Activated CD4-positive, alpha-beta memory T cell treated with anti-CD3 and anti-CD28 coated beads, Interleukin-2, amount 10 ng/mL, durations not matched to agents 7 days and 5 days (primary cell): Measurements from ENCODE around the gene CDC42BPA. TPM values are rescaled to one million over a fixed set of nuclear protein-coding genes. Genes with fewer than 3 reads are reported as not detected.

Source experiments
- CTCF ChIA-PET: fragments of 350-600 bp; sonication (Branson Sonifier 250); formaldehyde crosslinking; loops from one replicate; lab custom pipeline; 2021; ENCODE audit warnings: antibody characterized with exemption, inconsistent platforms; lab: Charles Lee
- POLR2A ChIA-PET: fragments of 350-600 bp; sonication (Branson Sonifier 250); formaldehyde crosslinking; loops from one replicate; lab custom pipeline; 2021; ENCODE audit warnings: antibody characterized with exemption; lab: Charles Lee
- DNase-seq: peaks from one replicate; pipeline ENCODE4 v3.0.0-alpha.2; 2020
- H3K27ac Mint-ChIP-seq: one replicate; pipeline ENCODE4 v1.8.0; 2021; ENCODE audit warnings: mild to moderate bottlenecking, mixed read lengths
- H3K27me3 Mint-ChIP-seq: one replicate; pipeline ENCODE4 v1.8.0; 2021; ENCODE audit warnings: mixed read lengths
- H3K36me3 Mint-ChIP-seq: one replicate; pipeline ENCODE4 v1.8.0; 2021; ENCODE audit warnings: low read depth, mixed read lengths
- H3K4me1 Mint-ChIP-seq: one replicate; pipeline ENCODE4 v1.8.0; 2021; ENCODE audit warnings: mixed read lengths
- H3K4me3 Mint-ChIP-seq: one replicate; pipeline ENCODE4 v1.8.0; 2021; ENCODE audit warnings: mild to moderate bottlenecking, mixed read lengths
- H3K9me3 Mint-ChIP-seq: one replicate; pipeline ENCODE4 v1.8.0; 2021; ENCODE audit warnings: mixed read lengths
- total RNA-seq, 2 experiments: library from RNA; stranded (reverse); gene quantifications; one replicate each; pipeline ENCODE4 v1.2.3, GENCODE V29; 2021

Gene CDC42BPA
- total RNA-seq, 2 experiments from 2014 or later, result 3.1 TPM

DNA sequence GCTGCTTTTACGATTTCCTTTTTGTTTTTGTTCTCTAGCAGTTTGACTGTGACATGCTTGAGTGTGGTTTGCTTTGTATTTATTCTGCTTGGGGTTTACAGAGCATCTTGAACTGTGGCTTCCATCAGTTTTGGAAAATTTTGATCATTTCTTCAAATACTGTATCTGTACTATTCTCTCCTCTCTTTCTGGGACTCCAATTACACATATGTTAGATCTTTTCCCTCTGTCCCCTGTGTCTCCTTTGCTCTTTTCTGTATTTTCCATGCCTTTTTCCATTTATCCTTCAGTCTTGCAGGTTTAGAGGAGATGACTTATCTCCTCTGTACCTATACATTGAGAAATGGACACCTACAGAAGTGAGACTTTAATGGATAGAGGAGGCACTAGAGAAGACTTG lies 346.5 kb downstream of the CDC42BPA start:
- Mint-ChIP-seq H3K4me1 (no peaks in the 10 kb centered on the region), H3K4me3 (no peak overlapping the region), H3K36me3 (peaks cover 13% of the 10 kb centered on the region), H3K27me3 (no peaks in the 10 kb centered on the region), H3K9me3 (peaks cover 7% of the 10 kb centered on the region), H3K27ac (no peak overlapping the region)
- CTCF ChIA-PET, result no interaction called here
- DNase-seq, result no peak
- POLR2A ChIA-PET, result no interaction called here

DNA sequence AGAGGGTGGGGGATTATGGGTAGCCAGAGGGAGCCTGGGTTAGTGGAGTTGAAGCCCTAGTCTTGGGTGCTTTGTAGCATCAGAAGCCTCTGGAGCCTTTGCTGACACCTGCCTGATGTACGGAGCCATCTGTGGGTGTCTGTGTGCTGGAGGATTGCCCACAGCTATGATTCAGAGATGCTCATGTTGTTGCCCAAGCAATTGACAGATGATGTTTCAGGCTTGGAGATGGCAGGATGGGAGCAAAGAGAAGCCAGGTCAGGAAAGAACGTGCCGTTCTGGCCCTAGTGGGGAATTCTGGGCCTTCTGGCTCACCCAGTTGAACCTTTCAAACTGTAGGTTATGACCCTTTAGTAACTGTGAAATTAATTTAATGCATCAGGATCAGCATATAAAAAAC lies 350.6 kb downstream of the CDC42BPA start:
- ChIA-PET POLR2A (no interaction called here), CTCF (no interaction called here)
- peaks cover 7% of the 10 kb centered on the region for H3K9me3 Mint-ChIP-seq
- H3K27me3 Mint-ChIP-seq, result no peaks in the 10 kb centered on the region
- no peak for DNase-seq
- no peak overlapping the region for H3K27ac Mint-ChIP-seq
- H3K4me1 Mint-ChIP-seq, result peaks cover 2% of the 10 kb centered on the region
- H3K36me3 Mint-ChIP-seq, result peaks cover 15% of the 10 kb centered on the region
- H3K4me3 Mint-ChIP-seq, result no peak overlapping the region

DNA sequence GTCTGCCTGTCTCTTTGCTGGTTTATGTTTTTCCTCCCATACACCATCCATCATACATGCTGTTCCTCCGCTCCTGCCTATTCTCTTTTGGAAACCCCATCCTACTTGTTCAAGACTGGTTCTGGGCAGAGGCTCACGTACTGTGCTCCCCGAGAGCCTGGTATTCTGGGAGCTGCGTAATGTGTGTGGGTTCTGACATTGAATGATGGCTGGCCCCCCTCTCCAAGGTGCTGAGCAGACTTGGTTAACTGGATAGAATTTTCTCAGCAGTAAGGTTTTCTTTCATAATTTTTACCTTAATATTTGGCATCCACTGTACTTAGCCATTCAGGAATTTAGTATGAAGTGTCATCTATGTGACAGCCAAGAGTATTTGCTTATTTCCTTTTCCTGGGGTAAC lies 351.6 kb downstream of the CDC42BPA start:
- Mint-ChIP-seq H3K9me3 (peaks cover 2% of the 10 kb centered on the region), H3K4me1 (peaks cover 2% of the 10 kb centered on the region), H3K36me3 (peaks cover 10% of the 10 kb centered on the region), H3K4me3 (no peak overlapping the region), H3K27ac (no peak overlapping the region), H3K27me3 (no peaks in the 10 kb centered on the region)
- CTCF ChIA-PET, result no interaction called here
- POLR2A ChIA-PET, result no interaction called here
- DNase-seq, result no peak

DNA sequence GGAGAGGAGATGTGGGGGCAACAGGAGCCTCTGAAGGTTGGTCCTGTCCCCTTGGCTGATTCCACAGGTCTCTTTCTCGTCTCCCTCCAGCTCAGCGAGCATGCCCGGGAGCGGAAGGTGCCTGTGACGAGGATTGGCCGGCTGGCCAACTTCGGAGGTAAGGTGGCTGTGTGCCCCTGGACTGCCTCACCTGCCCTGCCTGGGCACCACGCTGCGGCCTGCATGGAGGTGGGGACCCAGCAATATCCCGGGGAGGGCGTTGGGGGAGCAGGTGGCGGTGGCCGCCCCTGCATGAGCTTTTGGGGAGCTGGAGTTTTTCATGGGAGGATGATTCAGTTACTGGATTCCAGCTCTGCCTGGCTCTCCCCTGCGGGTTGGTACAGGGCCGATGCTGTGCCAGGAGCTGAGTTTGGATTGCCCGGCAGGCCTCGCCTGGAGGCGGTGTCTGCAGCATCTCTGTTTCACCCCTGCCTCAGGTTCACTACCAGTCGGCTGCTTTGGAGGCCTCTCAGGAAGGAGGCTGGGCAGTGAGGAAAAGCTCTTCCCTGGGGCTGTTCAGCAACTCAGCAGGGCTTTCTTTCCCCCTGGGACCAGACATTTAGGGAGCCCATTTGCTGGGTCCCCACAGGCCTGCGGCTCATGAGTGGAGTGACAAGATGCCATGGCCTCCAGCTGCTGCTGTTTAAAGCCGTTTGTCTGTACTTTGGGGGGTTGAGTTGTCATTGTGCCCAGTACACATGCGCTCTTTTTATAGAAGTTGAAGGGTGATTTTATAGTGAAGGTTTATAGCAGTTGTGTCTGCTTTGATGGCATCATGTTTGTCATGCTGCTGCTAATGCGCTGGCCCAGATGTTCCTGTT lies 352.5 kb downstream of the CDC42BPA start:
- CTCF ChIA-PET, result interaction anchor here (0.6 kb wide), 1 partner anchor 988 kb away, joined by 3 read pairs; no protein-coding TSS in a partner anchor
- peaks cover 7% of the 10 kb centered on the region for H3K36me3 Mint-ChIP-seq

DNA sequence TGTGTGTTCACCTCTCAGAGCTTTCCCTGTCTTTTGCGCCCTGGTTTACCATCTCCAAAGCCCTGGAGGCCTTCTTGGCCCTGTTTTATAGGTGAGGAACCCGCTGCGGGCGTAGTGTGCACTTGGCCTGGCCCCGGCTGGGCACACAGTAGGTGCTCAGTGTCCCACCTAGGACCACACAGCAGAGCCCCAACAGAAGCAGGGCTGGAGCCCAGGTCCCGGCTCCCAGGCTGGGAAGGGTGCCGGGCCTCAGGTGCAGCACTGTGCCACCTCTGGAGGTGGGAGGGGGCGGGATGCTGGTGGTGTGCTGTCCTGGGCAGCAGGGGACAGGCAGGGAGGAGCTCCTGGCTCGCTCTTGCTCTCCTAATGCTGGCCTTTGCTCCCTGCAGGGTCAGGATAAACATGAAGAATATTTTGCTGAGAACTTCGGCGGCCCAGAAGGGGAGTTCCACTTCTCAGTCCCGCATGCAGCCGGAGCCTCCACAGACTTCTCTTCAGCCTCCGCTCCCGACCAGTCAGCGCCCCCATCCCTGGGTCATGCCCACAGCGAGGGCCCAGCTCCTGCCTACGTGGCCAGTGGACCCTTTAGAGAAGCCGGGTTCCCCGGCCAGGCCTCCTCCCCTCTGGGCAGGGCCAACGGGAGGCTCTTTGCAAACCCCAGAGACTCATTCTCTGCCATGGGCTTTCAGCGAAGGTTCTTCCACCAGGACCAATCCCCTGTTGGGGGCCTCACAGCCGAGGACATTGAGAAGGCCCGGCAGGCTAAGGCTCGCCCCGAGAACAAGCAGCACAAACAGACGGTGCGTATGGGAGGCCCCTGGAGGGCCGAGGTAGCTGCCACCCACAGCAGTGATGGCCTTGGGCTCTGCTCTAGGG lies 353.4 kb downstream of the CDC42BPA start:
- H3K27me3 Mint-ChIP-seq, result no peaks in the 10 kb centered on the region
- ChIA-PET POLR2A (no interaction called here), CTCF (no interaction called here)
- H3K27ac Mint-ChIP-seq, result no peak overlapping the region
- no peak overlapping the region for H3K4me3 Mint-ChIP-seq
- H3K9me3 Mint-ChIP-seq, result no peaks in the 10 kb centered on the region
- no peak for DNase-seq
- peaks cover 2% of the 10 kb centered on the region for H3K4me1 Mint-ChIP-seq
- peaks cover 7% of the 10 kb centered on the region for H3K36me3 Mint-ChIP-seq

More for the DNA sequence above, 352.5 kb downstream of the CDC42BPA start:
- no peak for DNase-seq
- H3K27ac Mint-ChIP-seq, result no peak overlapping the region
- H3K9me3 Mint-ChIP-seq, result no peaks in the 10 kb centered on the region
- no peaks in the 10 kb centered on the region for H3K27me3 Mint-ChIP-seq
- peaks cover 2% of the 10 kb centered on the region for H3K4me1 Mint-ChIP-seq
- POLR2A ChIA-PET, result no interaction called here
- H3K4me3 Mint-ChIP-seq, result no peak overlapping the region

DNA sequence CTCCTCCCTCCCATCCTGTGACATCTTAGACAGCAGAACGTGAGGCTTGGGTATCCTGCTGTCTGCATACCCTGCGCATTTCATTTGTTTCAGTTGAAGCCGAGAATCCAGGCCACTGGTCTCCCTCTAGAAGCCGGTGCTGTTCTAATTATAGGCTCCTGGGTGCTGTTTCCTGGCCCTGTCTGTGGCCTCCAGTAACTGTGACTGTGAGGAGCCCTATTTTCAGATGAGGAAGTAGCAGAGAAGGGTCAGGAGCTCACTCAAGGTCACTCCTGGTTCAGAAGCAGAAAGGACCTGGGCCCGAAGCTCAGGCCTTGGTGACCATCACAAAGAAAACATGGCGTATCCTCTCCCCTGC lies 354.2 kb downstream of the CDC42BPA start:
- no peaks in the 10 kb centered on the region for H3K27me3 Mint-ChIP-seq
- POLR2A ChIA-PET, result no interaction called here
- no peak overlapping the region for H3K27ac Mint-ChIP-seq
- peaks cover 8% of the 10 kb centered on the region for H3K9me3 Mint-ChIP-seq
- H3K36me3 Mint-ChIP-seq, result peaks cover 5% of the 10 kb centered on the region
- peaks cover 2% of the 10 kb centered on the region for H3K4me1 Mint-ChIP-seq
- CTCF ChIA-PET, result no interaction called here
- DNase-seq, result no peak
- no peak overlapping the region for H3K4me3 Mint-ChIP-seq

DNA sequence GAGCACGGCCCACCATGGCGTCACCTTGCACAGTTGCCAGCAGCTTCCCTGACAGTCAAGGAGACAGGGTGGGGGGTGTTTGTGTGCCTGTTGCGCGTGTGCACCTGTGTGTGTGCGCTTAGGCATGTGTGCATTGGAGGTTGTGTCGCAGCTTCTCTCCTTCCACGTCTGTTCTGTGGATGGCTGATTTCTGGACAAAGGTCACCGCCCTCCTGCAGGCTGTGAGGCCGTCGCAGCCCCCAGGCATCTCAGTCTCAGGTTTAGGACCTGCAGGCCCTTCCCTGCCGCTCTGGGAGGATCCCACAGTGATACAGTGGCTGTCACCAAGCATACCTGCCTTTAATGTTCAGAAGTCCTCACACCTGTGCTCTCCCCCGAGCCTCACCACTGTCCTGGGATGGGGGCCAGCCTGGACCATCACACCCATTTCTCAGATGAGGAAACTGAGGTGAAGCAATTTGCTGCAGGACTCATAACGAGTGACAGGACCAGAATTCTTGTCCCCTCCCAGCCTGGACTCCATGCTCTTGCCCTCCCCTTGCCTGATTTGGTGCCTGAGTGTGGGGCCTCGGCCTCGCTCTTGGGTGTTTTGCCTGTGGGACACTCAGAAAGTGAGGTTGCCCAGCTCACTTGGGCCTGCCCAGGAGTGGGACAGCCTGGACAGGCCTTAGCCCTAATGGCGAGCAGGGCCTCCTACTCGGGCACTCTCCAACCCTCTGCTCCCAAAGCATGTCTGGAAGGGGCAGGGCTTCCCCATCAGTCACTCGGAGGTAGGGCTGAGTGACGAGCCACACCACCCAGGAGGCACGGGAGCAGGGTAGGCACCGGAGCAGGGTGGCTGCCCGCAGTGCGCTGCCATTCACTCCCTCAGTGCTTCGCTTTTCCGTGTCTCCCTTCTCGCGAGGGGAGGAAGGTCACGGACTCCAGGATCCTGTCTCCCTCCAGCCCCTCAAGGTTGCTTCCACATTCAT lies 355.6 kb downstream of the CDC42BPA start:
- Mint-ChIP-seq H3K27ac (no peak overlapping the region), H3K27me3 (no peaks in the 10 kb centered on the region), H3K9me3 (peaks cover 16% of the 10 kb centered on the region), H3K4me3 (no peak overlapping the region), H3K36me3 (peaks cover 14% of the 10 kb centered on the region), H3K4me1 (peaks cover 2% of the 10 kb centered on the region)
- CTCF ChIA-PET, result no interaction called here
- DNase-seq, result no peak
- POLR2A ChIA-PET, result no interaction called here

DNA sequence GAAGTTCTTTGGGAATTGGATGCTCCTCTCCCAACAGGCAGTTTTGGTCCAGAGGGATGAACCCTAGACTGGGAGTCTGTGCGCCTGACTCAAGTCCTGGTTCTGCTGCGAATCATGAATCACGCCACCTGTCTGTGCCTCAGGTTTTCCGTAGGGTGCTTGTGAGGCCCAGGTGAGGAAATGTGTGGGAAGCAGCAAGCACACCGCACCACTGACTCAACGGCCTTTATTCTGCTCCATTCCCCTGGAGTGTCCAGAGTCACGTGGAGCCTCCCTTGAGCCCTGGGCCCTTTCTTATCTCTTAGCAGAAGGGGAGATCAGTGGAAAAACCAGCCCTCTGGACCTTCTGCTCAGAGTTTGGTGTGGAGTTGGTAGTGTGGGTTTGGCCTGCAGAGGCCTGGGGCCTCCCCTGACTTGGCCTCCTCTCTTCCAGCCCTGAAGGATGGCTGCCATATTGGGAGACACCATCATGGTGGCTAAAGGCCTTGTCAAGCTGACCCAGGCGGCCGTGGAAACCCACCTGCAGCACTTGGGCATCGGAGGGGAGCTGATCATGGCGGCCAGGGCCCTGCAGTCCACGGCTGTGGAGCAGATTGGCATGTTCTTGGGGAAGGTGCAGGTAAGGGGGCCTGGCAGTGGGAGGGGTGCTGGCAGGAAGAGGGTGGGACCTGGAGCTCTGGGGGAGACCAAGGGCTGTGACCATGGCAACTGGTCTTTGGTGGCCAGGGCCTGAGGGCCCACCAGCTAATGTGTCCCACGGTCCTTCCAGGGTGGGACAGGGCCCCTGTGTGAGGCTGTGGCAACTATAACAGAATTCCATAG lies 357.1 kb downstream of the CDC42BPA start:
- no peaks in the 10 kb centered on the region for H3K27me3 Mint-ChIP-seq

DNA sequence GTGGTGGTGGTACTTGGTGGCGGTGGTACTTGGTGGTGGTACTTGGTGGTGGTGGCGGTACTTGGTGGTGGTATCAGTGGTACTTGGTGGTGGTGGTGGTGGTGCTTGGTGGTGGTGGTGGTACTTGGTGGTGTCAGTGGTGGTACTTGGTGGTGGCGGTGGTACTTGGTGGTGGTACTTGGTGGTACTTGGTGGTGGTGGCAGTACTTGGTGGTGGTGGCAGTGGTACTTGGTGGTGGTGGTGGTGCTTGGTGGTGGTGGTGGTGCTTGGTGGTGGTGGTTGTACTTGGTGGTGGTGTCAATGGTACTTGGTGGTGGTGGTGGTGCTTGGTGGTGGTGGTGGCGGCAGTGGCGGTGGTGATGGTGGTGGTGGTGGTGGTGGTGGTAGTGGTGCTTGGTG lies 358.0 kb downstream of the CDC42BPA start:
- POLR2A ChIA-PET, result no interaction called here
- peaks cover 16% of the 10 kb centered on the region for H3K36me3 Mint-ChIP-seq

More for the DNA sequence above, 357.1 kb downstream of the CDC42BPA start:
- H3K4me3 Mint-ChIP-seq, result no peak overlapping the region
- H3K27ac Mint-ChIP-seq, result no peak overlapping the region
- DNase-seq, result no peak
- ChIA-PET CTCF (no interaction called here), POLR2A (no interaction called here)
- peaks cover 19% of the 10 kb centered on the region for H3K9me3 Mint-ChIP-seq
- H3K4me1 Mint-ChIP-seq, result peaks cover 2% of the 10 kb centered on the region
- H3K36me3 Mint-ChIP-seq, result peaks cover 16% of the 10 kb centered on the region

DNA sequence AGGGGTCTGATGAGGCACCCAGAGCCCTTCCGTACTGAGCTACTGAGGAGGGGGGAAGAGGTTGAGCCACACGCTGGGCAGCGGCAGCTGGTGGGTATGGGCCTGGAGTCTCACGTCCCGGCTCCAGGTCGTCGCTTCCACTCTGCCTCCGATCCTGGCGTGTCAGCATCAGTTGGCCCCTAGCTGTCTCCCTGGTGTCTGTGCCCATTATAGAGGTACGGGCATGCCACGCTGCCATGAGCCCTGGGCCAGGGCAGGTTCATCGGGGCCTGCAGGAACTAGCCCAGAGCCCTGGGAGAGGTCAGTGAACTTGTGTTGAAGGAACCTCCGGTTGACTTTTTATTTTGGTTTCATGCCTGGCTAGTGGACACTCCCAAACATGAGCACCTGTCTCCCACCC lies 360.0 kb downstream of the CDC42BPA start:
- Mint-ChIP-seq H3K27ac (no peak overlapping the region), H3K27me3 (no peaks in the 10 kb centered on the region), H3K9me3 (peaks cover 21% of the 10 kb centered on the region), H3K4me3 (no peak overlapping the region), H3K36me3 (peaks cover 18% of the 10 kb centered on the region), H3K4me1 (no peaks in the 10 kb centered on the region)
- POLR2A ChIA-PET, result no interaction called here
- no peak for DNase-seq
- CTCF ChIA-PET, result no interaction called here

More for the DNA sequence above, 358.0 kb downstream of the CDC42BPA start:
- H3K27me3 Mint-ChIP-seq, result no peaks in the 10 kb centered on the region
- DNase-seq, result no peak
- H3K4me3 Mint-ChIP-seq, result no peak overlapping the region
- CTCF ChIA-PET, result no interaction called here
- no peak overlapping the region for H3K27ac Mint-ChIP-seq
- peaks cover 19% of the 10 kb centered on the region for H3K9me3 Mint-ChIP-seq
- peaks cover 2% of the 10 kb centered on the region for H3K4me1 Mint-ChIP-seq

DNA sequence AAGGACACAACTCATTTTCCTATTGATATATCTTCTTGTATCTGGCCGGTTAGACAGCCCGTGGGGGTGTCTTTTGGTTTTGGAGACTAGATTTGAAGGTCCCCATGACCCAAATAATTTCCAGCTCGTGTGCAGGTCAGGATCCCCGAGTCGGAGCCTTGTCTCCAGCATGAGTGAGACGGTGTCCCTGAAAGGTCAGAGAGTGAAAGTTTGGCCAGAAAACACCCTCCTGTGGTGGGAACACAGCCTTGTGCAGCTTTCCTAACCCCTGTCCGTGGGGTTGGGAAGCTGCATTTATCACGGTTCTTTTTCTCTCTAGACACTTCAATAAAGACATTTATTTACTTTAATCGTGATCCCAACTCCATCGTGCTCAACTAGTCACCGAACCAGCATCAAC lies 360.6 kb downstream of the CDC42BPA start:
- Mint-ChIP-seq H3K36me3 (peaks cover 18% of the 10 kb centered on the region), H3K4me1 (no peaks in the 10 kb centered on the region)
- CTCF ChIA-PET, result no interaction called here

More for the DNA sequence above, 360.6 kb downstream of the CDC42BPA start:
- no peak overlapping the region for H3K4me3 Mint-ChIP-seq
- H3K27ac Mint-ChIP-seq, result no peak overlapping the region
- DNase-seq, result no peak
- POLR2A ChIA-PET, result no interaction called here
- no peaks in the 10 kb centered on the region for H3K27me3 Mint-ChIP-seq
- H3K9me3 Mint-ChIP-seq, result peaks cover 21% of the 10 kb centered on the region
